CD4-positive, alpha-beta T cell treated with Interleukin-17A for 4 hours (primary cell): Measurements from ENCODE around the gene RNF144A.
"Not testable (repeated sequence)": the region's sequence is repeated elsewhere in the genome, so short reads cannot be mapped to it uniquely, and the experiment has no call there.

Experiments used
- DNase-seq: peaks from one replicate; pipeline ENCODE4 v3.0.0-alpha.2; 2020; ENCODE audit warnings: mixed read lengths

Gene RNF144A

DNA sequence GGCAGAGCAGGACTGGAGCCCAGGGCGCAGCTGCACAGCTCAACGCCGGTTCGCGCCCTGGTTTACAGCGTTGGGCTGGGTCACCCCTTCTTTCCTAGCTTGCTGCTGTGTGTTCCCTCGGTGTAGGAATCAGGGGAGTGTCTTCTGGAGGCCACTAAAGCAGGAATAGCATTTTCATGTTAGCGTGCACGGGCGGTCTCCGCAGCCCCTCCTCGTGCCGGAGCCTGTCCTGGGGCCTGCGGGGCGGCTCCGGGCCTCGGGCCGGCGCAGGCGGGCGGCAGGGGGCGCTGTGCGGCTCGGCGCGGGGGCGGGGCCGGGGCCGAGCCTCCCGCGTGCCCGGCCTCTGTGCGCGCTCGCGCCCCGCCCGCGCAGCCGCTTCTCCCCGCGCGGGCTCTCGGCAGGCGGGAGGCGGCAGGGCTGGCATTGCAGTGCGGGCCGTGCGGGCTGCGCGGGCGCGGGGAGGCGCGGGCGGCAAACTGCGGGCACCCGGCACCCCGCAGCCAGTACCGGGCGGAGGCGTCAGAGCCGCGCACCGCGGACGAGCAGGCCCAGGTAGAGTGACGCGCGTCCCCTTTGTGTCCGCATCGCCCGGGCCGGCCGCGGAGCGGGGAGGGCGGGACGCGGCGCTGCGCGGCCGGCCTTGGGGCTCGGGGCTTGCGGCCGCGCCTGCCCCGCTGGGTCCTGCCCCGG, at the start of gene RNF144A:
Gene RNF144A, plus strand, starts transcription at position 342 of the 690 bp plus-strand sequence. CDS start 79,515 bp downstream, outside the sequence.
- peak; percentile 81 for DNase-seq

GRCh38 chr2:6872394-6872793, 44.8 kb upstream of the RNF144A start:
- no peak for DNase-seq

DNA sequence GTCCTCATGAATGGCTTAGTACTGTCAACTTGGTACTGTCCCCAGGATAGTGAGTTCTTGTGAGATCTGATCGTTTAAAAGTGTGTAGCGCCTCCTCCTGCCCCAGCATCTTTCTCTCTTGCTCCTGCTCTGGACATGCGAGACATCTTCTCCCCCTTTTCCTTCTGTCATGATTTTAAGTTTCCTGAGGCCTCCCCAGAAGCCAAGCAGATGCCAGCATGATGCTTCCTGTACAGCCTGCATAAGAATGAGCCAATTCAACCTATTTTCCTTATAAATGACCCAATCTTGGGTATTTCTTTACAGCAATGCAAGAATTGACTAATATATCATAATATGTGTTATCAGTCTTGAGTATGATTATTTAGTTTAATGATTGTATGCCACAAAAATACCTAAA, 43.2 kb upstream of the RNF144A start:
- DNase-seq = no peak

DNA sequence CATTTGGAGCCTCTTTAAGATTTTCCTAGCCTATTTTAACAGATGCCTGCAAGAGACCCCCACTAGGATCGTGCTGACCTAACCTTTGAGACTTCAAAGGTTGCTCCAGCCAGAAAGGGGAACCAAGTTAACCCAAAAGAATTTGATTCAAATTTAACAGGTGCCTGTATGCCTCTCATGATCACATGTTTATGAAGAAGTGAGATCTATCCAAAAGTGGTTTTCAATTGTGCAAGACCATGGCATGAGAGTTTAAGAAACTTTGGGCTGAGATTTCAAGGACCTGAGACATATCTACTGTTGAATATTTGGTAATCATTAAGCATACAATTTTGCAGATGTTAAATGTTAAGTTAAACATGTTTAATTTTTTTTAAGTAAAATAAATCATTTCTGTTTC, 40.9 kb upstream of the RNF144A start:
- no peak for DNase-seq

- DNase-seq = peak; percentile 50
Observed at GRCh38 chr2:6877402-6878304, 39.6 kb upstream of the RNF144A start, which contains the start of gene RSAD2. TSS of gene RSAD2 (plus strand) at chr2:6877777. CDS start at chr2:6877801, 24 bp downstream.

DNA sequence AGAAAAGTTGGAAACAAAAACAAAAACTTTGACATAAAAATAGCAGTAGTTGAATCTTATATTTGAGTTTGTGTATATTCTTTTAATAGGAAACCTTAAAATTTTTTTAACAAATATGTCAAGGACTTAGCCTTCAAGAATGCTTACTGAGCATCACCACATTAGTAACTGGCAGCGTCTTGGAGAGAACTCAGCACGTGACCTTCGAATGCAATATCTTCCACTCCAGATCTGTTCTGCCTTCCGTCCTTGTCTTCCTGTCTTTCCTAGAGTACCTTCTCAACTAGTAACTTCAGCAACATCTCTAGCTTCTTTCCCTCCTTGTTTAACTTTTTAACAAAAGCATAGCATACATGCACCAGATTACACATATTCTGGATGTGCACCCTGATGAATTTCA, 38.7 kb upstream of the RNF144A start:
- DNase-seq = no peak

DNA sequence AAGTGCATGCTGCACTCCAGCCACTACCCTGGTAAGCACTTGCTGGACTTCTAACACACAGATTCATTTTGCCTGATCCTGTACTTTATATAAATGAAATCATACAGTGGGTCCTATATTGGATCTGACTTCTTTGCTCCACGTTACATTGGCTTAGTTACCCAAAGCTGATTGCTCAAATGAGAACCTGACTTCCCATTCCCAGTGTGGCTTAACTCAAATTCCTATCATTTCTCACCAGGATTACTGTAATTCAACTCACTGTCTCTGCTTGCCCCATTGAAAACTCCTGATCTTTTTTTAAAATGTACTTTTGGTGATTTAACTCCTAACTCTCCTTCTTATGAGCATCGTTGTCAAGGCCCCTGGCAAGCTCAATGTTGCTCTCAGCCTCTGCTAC, 38.2 kb upstream of the RNF144A start:
- no peak for DNase-seq

DNA sequence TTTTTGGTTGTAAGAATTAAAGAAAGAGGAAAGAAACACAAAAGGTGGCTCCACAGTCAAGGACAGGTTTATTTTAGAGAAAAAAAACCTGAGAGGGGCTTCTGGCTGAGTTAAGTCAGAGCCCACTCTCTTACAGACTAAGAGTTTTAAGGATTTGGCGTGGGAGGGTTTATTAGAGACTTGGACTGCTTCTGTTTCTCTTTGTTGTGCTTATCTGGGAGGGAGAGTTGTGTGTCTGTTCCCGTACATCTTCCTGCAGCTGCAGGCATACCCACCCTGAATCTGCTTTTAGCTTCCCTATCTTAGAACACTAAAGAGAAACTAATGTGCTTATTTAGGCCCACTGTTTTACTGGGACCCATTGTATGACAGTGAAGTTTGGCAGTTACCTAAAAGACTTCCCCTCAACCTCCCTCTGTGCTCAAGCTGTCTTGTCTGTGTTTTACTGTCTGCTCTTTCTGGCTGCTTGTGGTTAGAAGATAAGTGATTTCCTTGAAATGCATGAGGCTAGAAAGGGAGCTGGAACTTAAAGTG, 36.9 kb upstream of the RNF144A start:
- peak; percentile 32 for DNase-seq

GRCh38 chr2:6881046-6881445, 36.2 kb upstream of the RNF144A start:
- no peak for DNase-seq

- DNase-seq = no peak
Observed at GRCh38 chr2:6881516-6881915, 35.7 kb upstream of the RNF144A start.

DNA sequence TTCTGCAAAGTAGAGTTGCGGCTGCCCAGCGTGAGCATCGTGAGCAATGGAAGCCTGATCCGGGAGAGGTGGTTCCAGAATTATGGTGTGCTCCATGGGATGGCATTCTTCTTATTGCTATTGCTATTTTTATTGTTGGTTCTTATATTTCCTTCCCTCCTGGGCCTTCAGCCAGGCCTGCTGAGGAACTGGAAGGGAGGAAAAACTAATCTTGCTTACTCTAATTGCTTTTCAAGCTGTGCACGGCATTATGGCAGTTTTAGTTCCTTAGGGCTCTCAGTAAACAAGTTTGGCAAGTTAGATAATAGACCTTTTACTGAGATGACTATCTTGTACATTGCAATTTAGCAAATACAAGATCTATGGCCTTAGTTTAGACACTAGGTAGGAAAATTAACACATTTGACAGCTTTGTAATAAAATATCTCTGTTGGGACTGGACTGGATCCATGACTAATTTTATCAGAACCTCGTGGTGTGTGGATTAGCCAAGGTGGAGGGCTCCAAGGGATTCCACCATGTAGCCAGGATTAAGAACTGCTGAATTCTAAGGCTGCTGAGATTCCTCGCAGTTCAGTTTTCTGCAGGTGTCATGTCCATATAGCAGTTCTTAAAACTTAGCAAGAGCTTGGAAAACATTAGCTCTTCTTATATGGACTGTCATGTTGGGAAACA, 33.6 kb upstream of the RNF144A start:
- no peak for DNase-seq

GRCh38 chr2:6885551-6885950, 31.7 kb upstream of the RNF144A start:
- DNase-seq = no peak

GRCh38 chr2:6885968-6886367, 31.2 kb upstream of the RNF144A start:
- no peak for DNase-seq

DNA sequence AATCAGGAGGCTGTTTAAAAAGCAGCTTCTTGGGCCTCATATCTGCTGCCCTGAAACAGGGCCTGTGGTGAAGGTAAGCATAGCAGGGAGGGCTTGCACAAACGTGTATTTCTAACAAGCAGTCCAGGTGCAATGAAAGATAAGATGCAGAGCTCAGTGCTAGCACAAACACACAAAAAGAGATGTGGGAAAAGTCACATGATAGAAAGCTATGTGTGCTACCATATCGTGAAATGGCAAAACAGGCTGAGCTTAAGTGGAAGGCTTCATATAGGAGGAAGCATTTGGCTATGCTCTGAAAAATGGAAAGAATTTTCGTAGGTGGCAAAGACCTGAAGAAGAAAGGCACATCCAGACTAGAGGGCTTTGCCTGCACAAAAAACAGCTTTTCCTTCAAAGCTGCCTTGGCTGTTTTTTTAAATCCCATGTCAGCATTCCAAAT, 29.4 kb upstream of the RNF144A start:
- no peak for DNase-seq

DNA sequence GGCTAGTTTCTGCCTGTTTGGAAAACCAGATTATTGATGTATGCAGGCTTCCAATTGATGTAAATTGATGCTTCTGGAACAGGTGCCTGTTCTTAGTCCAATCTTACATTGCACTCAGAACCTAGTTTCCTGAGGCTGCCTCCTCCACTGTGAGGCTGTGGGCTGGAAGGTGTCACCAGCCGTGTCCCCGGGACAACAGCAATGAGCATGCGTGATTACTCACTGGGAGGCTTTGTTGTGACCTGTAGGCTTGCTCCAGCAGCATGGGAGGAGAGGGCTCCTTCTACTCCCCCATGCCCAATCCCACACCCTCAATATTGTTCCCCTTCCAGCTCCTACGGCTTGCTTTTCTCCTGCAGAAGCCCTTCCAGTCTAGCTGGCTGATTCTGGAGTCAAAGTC, 28.5 kb upstream of the RNF144A start:
- DNase-seq = no peak

DNA sequence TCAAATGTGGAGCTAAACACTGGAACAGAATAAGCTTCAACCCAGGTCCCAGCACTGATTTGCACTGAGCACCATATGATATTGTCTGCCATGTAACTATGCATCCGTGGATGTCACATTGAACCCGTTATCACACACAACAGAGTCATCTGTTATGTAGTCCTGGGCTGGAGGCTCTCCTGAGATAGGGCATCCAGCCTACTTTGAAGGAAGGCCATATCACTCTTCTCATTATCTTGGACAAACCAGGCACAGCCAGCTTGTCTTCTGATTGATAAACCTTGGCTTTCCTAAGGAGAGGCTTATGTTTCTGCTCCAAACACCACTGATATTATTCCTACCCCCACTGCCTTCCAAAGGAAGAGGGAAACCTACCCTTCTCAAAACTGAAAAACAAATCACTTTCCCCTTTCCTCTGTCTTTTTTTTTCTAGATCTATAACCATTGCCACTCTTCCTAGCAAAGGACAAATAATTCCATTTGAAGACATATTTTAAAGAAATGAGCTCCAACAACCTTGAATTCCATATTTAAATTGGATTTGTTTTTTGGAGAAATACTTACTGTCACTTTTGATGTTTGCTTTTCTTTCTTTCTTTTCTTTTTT, 23.2 kb upstream of the RNF144A start:
- DNase-seq = no peak

DNA sequence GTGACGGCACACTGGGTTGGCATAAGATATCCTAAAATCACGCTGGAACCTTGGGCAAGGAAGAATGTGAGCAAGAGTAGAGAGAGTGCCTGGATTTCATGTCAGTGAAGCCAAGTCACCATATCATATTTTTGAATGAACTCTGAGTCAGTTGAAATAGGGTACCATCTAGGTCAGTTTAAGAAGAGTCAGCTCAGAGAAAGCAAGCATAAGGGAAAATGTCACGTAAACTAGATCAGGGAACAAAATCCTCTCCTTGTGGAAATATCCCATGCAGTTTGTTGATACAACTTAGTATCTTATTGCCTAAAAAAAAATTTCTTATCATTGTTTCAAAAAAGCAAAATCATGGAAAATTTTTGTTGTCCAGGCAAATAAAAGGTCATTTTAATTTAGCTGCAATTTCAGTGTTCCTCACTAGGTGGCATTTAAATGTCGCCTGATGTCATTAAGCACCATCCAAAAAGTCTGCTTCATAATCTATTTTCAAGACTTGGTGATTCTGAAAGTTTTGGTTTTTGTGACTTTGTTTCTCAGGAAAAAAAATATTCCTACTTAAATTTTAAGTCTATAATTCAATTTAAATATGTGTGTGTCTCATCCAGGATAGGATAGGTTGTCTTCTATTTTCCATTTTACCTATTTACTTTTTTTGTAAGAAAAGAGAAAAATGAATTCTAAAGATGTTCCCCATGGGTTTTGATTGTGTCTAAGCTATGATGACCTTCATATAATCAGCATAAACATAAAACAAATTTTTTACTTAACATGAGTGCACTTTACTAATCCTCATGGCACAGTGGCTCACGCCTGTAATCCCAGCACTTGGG, 20.1 kb upstream of the RNF144A start:
- no peak for DNase-seq

DNA sequence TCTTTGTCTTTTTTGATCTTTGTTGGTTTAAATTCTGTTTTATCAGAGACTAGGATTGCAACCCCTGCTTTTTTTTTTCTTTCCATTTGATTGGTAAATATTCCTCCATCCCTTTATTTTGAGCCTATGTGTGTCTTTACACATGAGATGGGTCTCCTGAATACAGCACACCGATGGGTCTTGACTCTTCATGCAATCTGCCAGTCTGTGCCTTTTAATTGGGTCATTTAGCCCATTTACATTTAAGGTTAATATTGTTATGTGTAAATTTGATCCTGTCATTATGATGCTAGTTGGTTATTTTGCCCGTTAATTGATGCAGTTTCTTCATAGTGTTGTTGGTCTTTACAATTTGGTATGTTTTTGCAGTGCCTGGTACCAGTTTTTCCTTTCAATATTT, 14.6 kb upstream of the RNF144A start:
- DNase-seq = not testable (repeated sequence)

- no peak for DNase-seq
Observed at GRCh38 chr2:6905668-6906067, 11.5 kb upstream of the RNF144A start.

DNA sequence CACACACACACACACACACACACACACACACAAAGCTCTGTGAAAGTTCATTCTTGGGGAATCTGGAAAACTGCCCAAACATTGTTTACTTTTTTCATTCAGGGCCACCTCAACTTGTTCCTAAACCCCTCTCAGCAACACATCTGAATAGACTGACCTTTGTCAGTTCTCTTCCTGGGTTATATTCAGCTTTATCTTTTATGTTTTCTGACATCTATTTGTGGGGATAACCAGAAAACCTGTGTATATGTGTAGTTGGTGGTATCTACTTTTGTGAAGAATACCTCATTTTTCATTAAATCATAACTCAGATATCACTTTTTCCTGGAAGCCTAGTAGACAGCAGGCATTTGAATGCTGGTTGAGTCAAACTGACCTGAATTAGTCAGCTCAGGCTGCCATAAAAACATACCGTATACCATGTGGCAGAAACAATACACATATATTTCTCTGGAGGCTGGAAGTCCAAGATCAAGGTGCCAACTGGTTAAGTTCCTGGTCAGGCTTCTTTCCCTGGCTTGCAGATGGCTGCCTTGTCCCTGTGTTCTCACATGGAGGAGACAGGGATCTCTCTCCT, 11.0 kb upstream of the RNF144A start:
- DNase-seq = no peak

- DNase-seq = no peak
Observed at GRCh38 chr2:6908291-6908690, 8.9 kb upstream of the RNF144A start.
